Embryonic facial prominence (tissue), 1 donor: ENCODE data around the gene EGFLAM.

ENCODE experiments used
- DNase-seq: peaks from one replicate; pipeline ENCODE4 v3.0.0-alpha.2; 2016; ENCODE audit errors: extremely low spot score

The EGFLAM gene

DNA sequence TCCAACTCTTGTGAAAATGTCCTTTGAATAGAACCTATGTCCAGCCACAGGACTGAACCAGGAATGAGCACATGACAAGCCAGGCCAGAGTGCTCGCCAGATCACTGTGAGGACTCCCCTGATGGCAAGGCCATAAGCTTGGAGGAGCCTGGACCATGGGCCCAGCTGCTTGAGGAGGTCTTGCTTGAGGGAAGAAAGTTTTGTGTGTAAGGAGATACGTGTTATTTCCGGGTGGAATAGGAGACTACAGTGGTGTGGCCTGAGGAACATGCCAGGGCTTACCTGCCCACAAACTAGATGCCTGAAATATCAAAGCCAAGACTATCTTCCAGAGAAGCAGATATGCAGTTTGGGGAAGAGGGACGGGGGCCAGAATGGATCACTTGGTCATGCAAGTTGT lies 213.3 kb downstream of the EGFLAM start:
- no peak for DNase-seq

DNA sequence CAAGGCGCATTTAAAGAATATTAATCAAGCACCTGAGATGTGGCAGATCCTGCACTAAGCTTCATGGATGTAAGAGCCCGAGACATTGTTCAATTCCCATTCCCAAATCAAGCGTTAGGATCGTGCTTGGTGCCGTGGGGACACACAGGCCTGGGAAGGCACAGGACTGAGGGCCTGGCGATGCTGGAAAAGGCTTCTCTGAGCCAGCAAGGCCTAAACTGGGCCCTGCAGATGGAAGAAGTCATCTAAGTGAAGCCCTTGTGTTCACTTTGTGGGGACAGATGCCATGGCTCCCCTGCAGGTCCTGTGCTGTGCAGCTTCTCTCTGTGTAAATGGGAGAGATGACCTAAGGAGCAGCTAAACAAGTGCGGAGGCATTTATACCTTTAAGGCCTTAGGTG lies 214.2 kb downstream of the EGFLAM start:
- DNase-seq = no peak

DNA sequence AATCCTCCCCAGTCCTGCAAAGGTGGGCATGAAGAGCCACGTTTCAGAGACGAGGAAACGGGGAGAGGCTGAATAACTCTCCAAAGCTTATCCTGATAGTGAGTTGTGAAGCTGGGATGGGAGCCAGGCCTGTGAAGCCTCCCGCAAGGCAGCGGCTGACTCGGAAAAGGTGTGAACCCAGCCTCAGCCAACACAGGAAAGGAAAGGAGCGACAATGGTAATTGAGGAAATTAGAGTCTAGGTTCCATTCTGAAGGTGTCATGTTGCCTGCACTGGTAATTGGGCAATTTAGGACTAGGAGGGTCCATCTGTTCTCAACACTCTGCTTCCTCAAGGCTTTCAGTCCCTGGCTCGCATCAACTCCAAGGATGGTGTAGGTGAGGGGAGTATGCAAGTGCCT lies 214.6 kb downstream of the EGFLAM start:
- DNase-seq = no peak

- no peak for DNase-seq
Measured at GRCh38 chr5:38478166-38478565, 219.8 kb downstream of the EGFLAM start.

DNA sequence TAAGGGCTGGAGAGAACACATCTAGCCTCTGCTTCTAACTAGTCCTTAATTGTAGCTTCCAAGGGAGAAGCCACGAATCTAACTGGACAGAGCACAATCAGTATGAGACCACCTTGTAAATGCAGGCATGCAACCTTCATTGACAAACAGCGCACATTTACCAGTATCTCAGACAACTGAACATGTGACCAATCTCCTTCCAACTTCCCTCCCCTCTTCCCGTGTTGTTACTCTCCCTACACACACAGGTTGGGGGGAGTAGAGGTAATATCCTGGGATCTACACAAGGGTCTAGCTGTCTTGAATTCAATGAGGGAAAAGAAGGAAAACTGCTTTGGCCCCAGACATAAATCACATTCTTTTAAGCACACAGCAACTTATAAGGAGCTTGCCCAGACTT lies 220.5 kb downstream of the EGFLAM start:
- no peak for DNase-seq

DNA sequence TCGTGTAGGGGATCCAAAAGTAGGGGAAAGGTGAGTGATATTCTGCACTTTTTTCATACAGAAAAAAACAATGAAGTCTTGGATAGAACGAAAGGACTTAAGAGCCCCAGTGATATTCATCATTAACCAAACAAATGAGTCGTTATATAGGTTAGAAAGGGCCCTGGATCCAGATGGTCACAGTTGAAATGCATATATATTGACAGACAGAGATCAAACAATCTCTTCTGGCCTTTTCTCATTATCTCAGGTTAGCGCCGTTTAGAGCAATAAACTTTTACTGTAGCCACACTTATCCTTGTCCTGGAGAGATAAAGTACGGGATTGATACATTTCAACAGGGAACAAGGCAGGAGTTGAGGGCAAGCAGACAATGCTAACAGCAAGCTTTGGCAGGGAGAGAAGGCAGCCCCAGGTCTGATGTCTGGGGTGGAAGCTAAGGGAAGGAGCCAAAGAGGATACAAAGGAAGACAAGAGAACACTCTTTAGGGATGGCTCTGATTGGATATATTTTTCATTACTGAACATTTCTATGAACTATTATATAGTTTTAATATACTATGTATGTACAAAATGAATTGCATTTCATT lies 221.1 kb downstream of the EGFLAM start:
- DNase-seq = no peak

- DNase-seq = no peak
Measured at GRCh38 chr5:38483805-38484398, 225.5 kb downstream of the EGFLAM start.

GRCh38 chr5:38494175-38494574 lies 235.8 kb downstream of the EGFLAM start:
- DNase-seq = no peak

- no peak for DNase-seq
Measured at GRCh38 chr5:38494763-38495162, 236.4 kb downstream of the EGFLAM start.

DNA sequence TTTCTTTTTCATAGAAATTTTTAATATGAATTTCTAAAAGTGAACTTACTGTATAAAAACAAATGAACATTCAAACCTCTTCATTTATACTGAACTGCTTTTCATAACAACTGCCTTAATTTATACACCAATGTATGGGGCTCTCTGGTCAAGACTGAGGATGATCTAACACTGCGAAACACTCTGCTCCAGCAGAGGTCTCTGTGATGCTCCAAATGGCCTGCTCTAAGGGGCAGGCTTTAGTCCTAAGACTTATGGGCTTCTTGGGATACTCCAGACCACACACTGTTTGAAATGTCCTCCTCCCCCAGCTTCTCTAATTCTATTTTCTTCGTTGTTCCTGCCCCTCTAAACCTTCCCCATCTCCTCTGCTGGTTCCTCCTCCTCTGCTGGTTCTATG lies 239.6 kb downstream of the EGFLAM start:
- DNase-seq = no peak

- DNase-seq = no peak
Measured at GRCh38 chr5:38500573-38501260, 242.4 kb downstream of the EGFLAM start.

DNA sequence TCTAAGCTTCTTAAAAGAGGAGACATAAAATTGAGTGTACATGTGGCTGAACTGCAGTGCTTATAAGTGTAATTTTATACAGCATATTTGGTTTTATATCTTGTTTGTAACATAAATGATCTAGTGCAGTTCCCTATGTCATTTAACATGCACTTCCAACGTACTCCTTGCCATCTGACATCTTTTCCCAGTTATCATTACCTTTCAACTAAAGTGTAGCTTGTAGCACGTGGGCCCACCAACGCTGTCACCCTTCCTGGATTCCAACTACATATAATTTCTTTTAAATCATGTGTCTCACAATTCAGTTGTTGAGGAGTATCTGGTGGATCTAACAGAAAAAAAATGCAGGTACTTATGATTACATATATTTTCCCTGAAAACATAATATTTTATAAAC lies 247.9 kb downstream of the EGFLAM start:
- DNase-seq = no peak

DNA sequence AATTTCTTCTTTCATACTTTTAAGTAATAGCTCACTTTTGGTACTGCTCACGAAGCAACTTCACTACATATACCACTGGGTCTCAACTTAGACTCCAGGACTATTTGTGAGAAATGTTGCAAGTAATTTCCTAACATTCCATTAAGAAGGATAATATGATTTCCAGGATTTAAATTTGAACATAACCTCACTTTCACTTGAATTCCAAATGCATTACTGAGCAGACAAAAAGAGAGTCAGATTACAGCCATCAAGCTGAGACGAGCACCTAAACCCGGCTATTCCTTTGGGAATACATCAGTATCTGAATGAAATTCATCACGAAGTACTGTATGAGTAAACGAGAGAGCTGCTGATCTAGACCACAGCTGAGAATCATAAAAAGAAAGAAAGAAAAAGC lies 250.8 kb downstream of the EGFLAM start:
- DNase-seq = no peak
